A549 (cell line): ENCODE results near the gene OXT. TPM values are rescaled to one million over a fixed set of nuclear protein-coding genes. Genes with fewer than 3 reads are reported as not detected.

Experiments
- ATAC-seq, 2 experiments: fragments of 200-7000 bp in 1 of 2; fragments of >200 bp in 1 of 2; cut with Nextera tagmentation in 1 of 2; cut with Tn5 transposase in 1 of 2; 3 replicates each; pipeline versions ENCODE4 v1.8.0 to v1.9.1; 2018 to 2020; ENCODE audit warnings: mild to moderate bottlenecking in 1 of 2, moderate library complexity in 1 of 2
- CTCF ChIA-PET: fragments of 300-600 bp; sonication (Branson Sonifier 250); formaldehyde crosslinking; extraction: SDS; loops from one replicate; lab custom pipeline; 2021; ENCODE audit warnings: antibody characterized with exemption, inconsistent platforms; lab: Yijun Ruan, JAX
- POLR2A ChIA-PET: fragments of 350-600 bp; formaldehyde crosslinking; extraction: SDS; loops from one replicate; lab custom pipeline; 2021; ENCODE audit warnings: antibody characterized with exemption, inconsistent platforms; lab: Yijun Ruan, JAX
- DNase-seq, 2 experiments: peaks; one replicate each; pipeline versions ENCODE4 v3.0.0 to v3.0.0-alpha.2; 2011 to 2016; ENCODE audit warnings: low read depth in 1 of 2, low spot score in 1 of 2
- FAIRE-seq: peaks from 2 replicates; lab custom pipeline; 2011; peaks lifted over from hg19 to GRCh38; lab: Jason Lieb, UNC
- H3K27ac ChIP-seq, 2 experiments: fragments of >200 bp; sonication (Bioruptor Twin); formaldehyde crosslinking; 3 replicates each; pipeline ENCODE4 v1.5.1; 2016 to 2017
- H3K4me1 ChIP-seq: fragments of >200 bp; sonication (Bioruptor Twin); formaldehyde crosslinking; 3 replicates; pipeline ENCODE4 v1.6.1; 2016
- H3K4me2 ChIP-seq: fragments of >200 bp; sonication (Bioruptor Twin); formaldehyde crosslinking; 3 replicates; pipeline ENCODE4 v1.6.1; 2016
- H3K4me3 ChIP-seq: fragments of >200 bp; sonication (Bioruptor Twin); formaldehyde crosslinking; 3 replicates; pipeline ENCODE4 v1.5.1; 2016
- H3K9me3 ChIP-seq: fragments of >200 bp; sonication (Bioruptor Twin); formaldehyde crosslinking; 3 replicates; pipeline ENCODE4 v1.6.1; 2016
- CBX2 ChIP-seq: fragments of 200-600 bp; sonication (generic); IDR thresholded peaks from 2 replicates; pipeline ENCODE4 v1.6.1; 2016; ENCODE audit warnings: low read depth, mild to moderate bottlenecking, borderline replicate concordance
- EHF ChIP-seq: fragments of 250-450 bp; sonication (Bioruptor Pico); IDR thresholded peaks from 2 replicates; pipeline ENCODE4 v1.5.0; 2020; ENCODE audit warnings: mild to moderate bottlenecking
- EHMT2 ChIP-seq: fragments of 200-600 bp; sonication (generic); IDR thresholded peaks from 2 replicates; pipeline ENCODE4 v1.6.1; 2016; ENCODE audit warnings: antibody characterized with exemption, low read depth, mild to moderate bottlenecking, moderate library complexity
- HEYL ChIP-seq: fragments of 250-450 bp; sonication (Bioruptor Pico); IDR thresholded peaks from 2 replicates; pipeline ENCODE4 v1.8.0; 2021; ENCODE audit warnings: mild to moderate bottlenecking, moderate library complexity
- MAZ ChIP-seq: fragments of 150-350 bp; IDR thresholded peaks from 2 replicates; pipeline ENCODE4 v1.6.1; 2014; ENCODE audit warnings: antibody characterized with exemption, low read depth, low read length, borderline replicate concordance
- NFE2L2 ChIP-seq: fragments of 150-350 bp; conservative IDR thresholded peaks from 2 replicates; pipeline ENCODE4 v1.6.1; 2014; ENCODE audit warnings: low read length
- PBX3 ChIP-seq: IDR thresholded peaks from 2 replicates; pipeline ENCODE4 v1.6.1; 2012
- POLR2AphosphoS2 ChIP-seq: conservative IDR thresholded peaks from 2 replicates; pipeline ENCODE4 v1.6.1; 2012; ENCODE audit warnings: low read length, improper control_type of control experiment, inconsistent platforms
- RAD21 ChIP-seq, 2 experiments: fragments of >200 bp in 1 of 2; sonication (Bioruptor Twin) in 1 of 2; formaldehyde crosslinking in 1 of 2; IDR thresholded peaks in 1 of 2; conservative IDR thresholded peaks in 1 of 2; 2 replicates in 1 of 2; 3 replicates in 1 of 2; pipeline ENCODE4 v1.6.1; 2012 to 2018; ENCODE audit warnings: inconsistent platforms in 1 of 2
- RARB ChIP-seq: fragments of 250-450 bp; sonication (Bioruptor Pico); IDR thresholded peaks from 2 replicates; pipeline ENCODE4 v1.8.0; 2021; ENCODE audit warnings: mild to moderate bottlenecking, moderate library complexity
- RCOR1 ChIP-seq: fragments of 150-350 bp; IDR thresholded peaks from 2 replicates; pipeline ENCODE4 v1.6.1; 2014; ENCODE audit warnings: antibody characterized with exemption, low read length, low read depth
- TFCP2L1 ChIP-seq: fragments of 250-450 bp; sonication (Bioruptor Pico); IDR thresholded peaks from 2 replicates; pipeline ENCODE4 v1.5.0; 2021; ENCODE audit warnings: mild to moderate bottlenecking
- TP53 ChIP-seq: fragments of 250-450 bp; sonication (Bioruptor Pico); IDR thresholded peaks from 2 replicates; pipeline ENCODE4 v1.5.0; 2021; ENCODE audit warnings: mild to moderate bottlenecking, moderate library complexity
- USF2 ChIP-seq: fragments of 450-650 bp; IDR thresholded peaks from 2 replicates; pipeline ENCODE4 v1.6.1; 2014; ENCODE audit warnings: antibody characterized with exemption
- ZC3H11A ChIP-seq: fragments of 450-650 bp; IDR thresholded peaks from 2 replicates; pipeline ENCODE4 v1.6.1; 2014; ENCODE audit warnings: antibody characterized with exemption, mild to moderate bottlenecking
- ZSCAN20 ChIP-seq: fragments of 250-450 bp; sonication (Bioruptor Pico); IDR thresholded peaks from 2 replicates; pipeline ENCODE4 v1.8.0; 2022; ENCODE audit warnings: mild to moderate bottlenecking, moderate library complexity
- WGBS: methylation state at CpG from one replicate; pipeline ENCODE4 v1.1.6; 2017; ENCODE audit errors: missing lambda C conversion rate; 5-methylcytosine and 5-hydroxymethylcytosine counted together
- polyA plus RNA-seq, 4 experiments: library from polyadenylated mRNA; depleted of rRNA in 3 of 4; stranded (reverse); fragments of >200 nt; fragmentation: RNase III in 1 of 4; extraction: RNeasy Plus Mini Kit Qiagen cat#74134 plus additional on column Dnase treatment in 1 of 4; gene quantifications; 2 replicates in 3 of 4; 3 replicates in 1 of 4; pipeline ENCODE4 v1.2.3, GENCODE V29; 2011 to 2017
- TF ChIP-seq, protein P1 (sequence below): fragments of >200 bp; sonication (Bioruptor Twin); formaldehyde crosslinking; IDR thresholded peaks from 3 replicates; pipeline ENCODE4 v1.5.1; 2016
- TF ChIP-seq, protein P2 (sequence below): fragments of 250-450 bp; sonication (Bioruptor Pico); IDR thresholded peaks from 2 replicates; pipeline ENCODE4 v1.5.0; 2021; ENCODE audit warnings: mild to moderate bottlenecking, moderate library complexity, borderline replicate concordance
- TF ChIP-seq, protein P3 (sequence below): fragments of >200 bp; sonication (Bioruptor Twin); formaldehyde crosslinking; IDR thresholded peaks from 2 replicates; pipeline ENCODE4 v1.6.1; 2016

Gene OXT
- polyA plus RNA-seq, 2 of the 4 experiments (the other 2 are of a cell fraction): not detected

- Histone ChIP-seq H3K27ac (no peak overlapping the region), H3K4me3 (no peak overlapping the region), H3K4me2 (no peak overlapping the region), H3K4me1 (no peaks in the 10 kb centered on the region), H3K9me3 (no peaks in the 10 kb centered on the region)
- WGBS: 94% methylated on average over 8 of the region's 8 CpGs
- TF ChIP-seq, protein P1, sequence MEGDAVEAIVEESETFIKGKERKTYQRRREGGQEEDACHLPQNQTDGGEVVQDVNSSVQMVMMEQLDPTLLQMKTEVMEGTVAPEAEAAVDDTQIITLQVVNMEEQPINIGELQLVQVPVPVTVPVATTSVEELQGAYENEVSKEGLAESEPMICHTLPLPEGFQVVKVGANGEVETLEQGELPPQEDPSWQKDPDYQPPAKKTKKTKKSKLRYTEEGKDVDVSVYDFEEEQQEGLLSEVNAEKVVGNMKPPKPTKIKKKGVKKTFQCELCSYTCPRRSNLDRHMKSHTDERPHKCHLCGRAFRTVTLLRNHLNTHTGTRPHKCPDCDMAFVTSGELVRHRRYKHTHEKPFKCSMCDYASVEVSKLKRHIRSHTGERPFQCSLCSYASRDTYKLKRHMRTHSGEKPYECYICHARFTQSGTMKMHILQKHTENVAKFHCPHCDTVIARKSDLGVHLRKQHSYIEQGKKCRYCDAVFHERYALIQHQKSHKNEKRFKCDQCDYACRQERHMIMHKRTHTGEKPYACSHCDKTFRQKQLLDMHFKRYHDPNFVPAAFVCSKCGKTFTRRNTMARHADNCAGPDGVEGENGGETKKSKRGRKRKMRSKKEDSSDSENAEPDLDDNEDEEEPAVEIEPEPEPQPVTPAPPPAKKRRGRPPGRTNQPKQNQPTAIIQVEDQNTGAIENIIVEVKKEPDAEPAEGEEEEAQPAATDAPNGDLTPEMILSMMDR: no peak
- TF ChIP-seq EHF (CRISPR knock-in tag): no peak
- TF ChIP-seq TFCP2L1 (CRISPR knock-in tag): no peak
- no peak for TF ChIP-seq USF2
- no peak for TF ChIP-seq HEYL
- no peak for TF ChIP-seq RARB (CRISPR knock-in tag)
- ChIA-PET CTCF (interaction anchor here (0.6 to 0.7 kb wide), 2 partner anchors 21 to 1400 kb away, joined by 4 to 5 read pairs; no protein-coding TSS in a partner anchor), POLR2A (interaction anchor here (0.6 kb wide), 1 partner anchor 110 kb away, joined by 3 read pairs; no protein-coding TSS in a partner anchor)
- DNase-seq (no peak), FAIRE-seq (no peak), ATAC-seq (no peak)
Measured at GRCh38 chr20:3032624-3033023, 38.8 kb upstream of the OXT start.

DNA sequence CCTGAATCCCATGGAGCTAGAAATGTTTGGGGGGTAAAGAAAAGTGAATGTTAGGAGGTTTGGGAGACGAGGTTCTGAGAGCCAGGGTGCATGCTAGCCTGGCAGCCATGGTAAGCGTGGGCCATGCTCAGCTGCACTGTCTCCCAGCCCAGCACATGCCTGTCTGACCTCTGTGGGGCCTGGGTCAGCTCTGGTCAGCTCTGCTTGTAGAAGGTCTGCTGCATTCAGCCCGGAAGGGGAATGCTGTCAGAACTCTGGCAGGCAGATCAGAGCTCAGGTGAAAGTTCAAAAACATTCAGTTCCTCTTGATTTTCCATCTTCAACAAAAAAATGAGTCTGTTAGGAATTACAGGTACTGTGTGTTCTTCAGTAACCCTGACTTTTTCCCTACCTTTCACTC lies 33.8 kb upstream of the OXT start:
- peak; percentile 43 for FAIRE-seq
- peaks cover 9% of the 10 kb centered on the region; the same call in 2 of the 3 replicates for H3K4me1 ChIP-seq
- H3K4me3 ChIP-seq: no peak overlapping the region
- DNase-seq: no peak
- H3K4me2 ChIP-seq: no peak overlapping the region
- TF ChIP-seq POLR2AphosphoS2 (no peak), TFCP2L1 (CRISPR knock-in tag) (no peak), EHMT2 (no peak), CBX2 (no peak), USF2 (no peak), RAD21 (conservative IDR thresholded peaks at IDR 0.05 in 1 of 2, IDR thresholded peaks at IDR 0.05 in 1 of 2) (no peak), NFE2L2 (no peak), TP53 (CRISPR knock-in tag) (no peak), PBX3 (no peak), MAZ (no peak), ZSCAN20 (no peak), RCOR1 (no peak), ZC3H11A (no peak)
- TF ChIP-seq, protein P2, sequence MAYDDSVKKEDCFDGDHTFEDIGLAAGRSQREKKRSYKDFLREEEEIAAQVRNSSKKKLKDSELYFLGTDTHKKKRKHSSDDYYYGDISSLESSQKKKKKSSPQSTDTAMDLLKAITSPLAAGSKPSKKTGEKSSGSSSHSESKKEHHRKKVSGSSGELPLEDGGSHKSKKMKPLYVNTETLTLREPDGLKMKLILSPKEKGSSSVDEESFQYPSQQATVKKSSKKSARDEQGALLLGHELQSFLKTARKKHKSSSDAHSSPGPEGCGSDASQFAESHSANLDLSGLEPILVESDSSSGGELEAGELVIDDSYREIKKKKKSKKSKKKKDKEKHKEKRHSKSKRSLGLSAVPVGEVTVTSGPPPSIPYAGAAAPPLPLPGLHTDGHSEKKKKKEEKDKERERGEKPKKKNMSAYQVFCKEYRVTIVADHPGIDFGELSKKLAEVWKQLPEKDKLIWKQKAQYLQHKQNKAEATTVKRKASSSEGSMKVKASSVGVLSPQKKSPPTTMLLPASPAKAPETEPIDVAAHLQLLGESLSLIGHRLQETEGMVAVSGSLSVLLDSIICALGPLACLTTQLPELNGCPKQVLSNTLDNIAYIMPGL (CRISPR knock-in tag): no peak
- TF ChIP-seq, protein P1: no peak
- TF ChIP-seq, protein P3, sequence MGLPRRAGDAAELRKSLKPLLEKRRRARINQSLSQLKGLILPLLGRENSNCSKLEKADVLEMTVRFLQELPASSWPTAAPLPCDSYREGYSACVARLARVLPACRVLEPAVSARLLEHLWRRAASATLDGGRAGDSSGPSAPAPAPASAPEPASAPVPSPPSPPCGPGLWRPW: no peak
- ChIA-PET CTCF (interaction anchor here (1.4 kb wide), 1 partner anchor 16 kb away, joined by 6 read pairs; no protein-coding TSS in a partner anchor), POLR2A (no interaction called here)
- H3K9me3 ChIP-seq: no peaks in the 10 kb centered on the region
- WGBS: 86% methylated on average over 3 of the region's 3 CpGs
- no peak overlapping the region for H3K27ac ChIP-seq
- ATAC-seq: no peak
